ENCODE data around the gene RANGAP1.
"Not testable (repeated sequence)": the region's sequence is repeated elsewhere in the genome, so short reads cannot be mapped to it uniquely, and the experiment has no call there.

The RANGAP1 gene

GRCh38 chr22:41311487-41311886 lies 25.5 kb upstream of the RANGAP1 start:
- peak overlapping the region; percentile 2 for H3K27ac Mint-ChIP-seq (ENCODE audit: low read depth)
- peaks cover 37% of the 10 kb centered on the region for H3K4me1 Mint-ChIP-seq
- no peaks in the 10 kb centered on the region for H3K9me3 Mint-ChIP-seq
- H3K4me3 Mint-ChIP-seq: no peak overlapping the region
- no peak for ATAC-seq (replicated peaks; ENCODE audit: extremely low read depth, poor library complexity, severe bottlenecking)
- no peaks in the 10 kb centered on the region for H3K27me3 Mint-ChIP-seq
- peaks cover 9% of the 10 kb centered on the region for H3K36me3 Mint-ChIP-seq (ENCODE audit: insufficient read depth)
- no peak for DNase-seq (ENCODE audit: low spot score in 2 of 2)

- DNase-seq (ENCODE audit: low spot score in 2 of 2): no peak
- Mint-ChIP-seq H3K4me3 (no peak overlapping the region), H3K4me1 (peaks cover 40% of the 10 kb centered on the region), H3K9me3 (no peaks in the 10 kb centered on the region), H3K27ac (ENCODE audit: low read depth) (no peak overlapping the region), H3K27me3 (no peaks in the 10 kb centered on the region), H3K36me3 (ENCODE audit: insufficient read depth) (peaks cover 10% of the 10 kb centered on the region)
- ATAC-seq (replicated peaks; ENCODE audit: extremely low read depth, poor library complexity, severe bottlenecking): no peak
Measured at GRCh38 chr22:41310336-41310735, 24.3 kb upstream of the RANGAP1 start.

DNA sequence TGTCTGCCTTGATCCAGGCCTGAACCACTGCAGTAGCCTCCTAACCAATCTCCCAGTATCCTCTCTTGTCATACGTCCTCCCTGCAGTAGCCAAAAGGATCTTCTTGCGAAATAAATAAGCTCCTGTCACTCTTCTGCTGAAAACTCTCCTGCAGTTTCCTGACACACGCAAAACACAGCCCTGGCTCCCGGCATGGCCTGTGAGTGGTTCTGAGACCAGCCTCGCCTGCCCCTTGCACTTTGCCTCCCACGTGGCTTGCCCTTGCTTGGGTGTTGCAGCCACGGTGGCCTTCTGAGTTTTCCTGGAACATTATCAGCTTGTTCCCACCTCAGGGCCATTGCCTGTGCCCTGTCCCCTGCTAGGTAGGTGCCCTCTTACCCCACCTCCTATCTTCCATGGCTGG lies 22.6 kb upstream of the RANGAP1 start:
- peak overlapping the region; percentile 57 for H3K27ac Mint-ChIP-seq (ENCODE audit: low read depth)
- H3K9me3 Mint-ChIP-seq: no peaks in the 10 kb centered on the region
- H3K36me3 Mint-ChIP-seq (ENCODE audit: insufficient read depth): peaks cover 10% of the 10 kb centered on the region
- peaks cover 48% of the 10 kb centered on the region for H3K4me1 Mint-ChIP-seq
- DNase-seq (ENCODE audit: low spot score in 2 of 2) (no peak), ATAC-seq (replicated peaks; ENCODE audit: extremely low read depth, poor library complexity, severe bottlenecking) (no peak)
- H3K4me3 Mint-ChIP-seq: no peak overlapping the region
- H3K27me3 Mint-ChIP-seq: no peaks in the 10 kb centered on the region

- ATAC-seq (replicated peaks; ENCODE audit: extremely low read depth, poor library complexity, severe bottlenecking) (no peak), DNase-seq (ENCODE audit: low spot score in 2 of 2) (no peak)
- Mint-ChIP-seq H3K27me3 (no peaks in the 10 kb centered on the region), H3K9me3 (no peaks in the 10 kb centered on the region), H3K27ac (ENCODE audit: low read depth) (peak overlapping the region; percentile 57), H3K36me3 (ENCODE audit: insufficient read depth) (peaks cover 10% of the 10 kb centered on the region), H3K4me3 (no peak overlapping the region), H3K4me1 (peaks cover 52% of the 10 kb centered on the region)
Measured at GRCh38 chr22:41308054-41308453, 22.1 kb upstream of the RANGAP1 start.

- H3K27me3 Mint-ChIP-seq: no peaks in the 10 kb centered on the region
- DNase-seq (ENCODE audit: low spot score in 2 of 2): no peak
- H3K27ac Mint-ChIP-seq (ENCODE audit: low read depth): no peak overlapping the region
- H3K36me3 Mint-ChIP-seq (ENCODE audit: insufficient read depth): peaks cover 9% of the 10 kb centered on the region
- H3K9me3 Mint-ChIP-seq: no peaks in the 10 kb centered on the region
- peaks cover 54% of the 10 kb centered on the region for H3K4me1 Mint-ChIP-seq
- no peak overlapping the region for H3K4me3 Mint-ChIP-seq
- no peak for ATAC-seq (replicated peaks; ENCODE audit: extremely low read depth, poor library complexity, severe bottlenecking)
Measured at GRCh38 chr22:41305646-41306045, 19.7 kb upstream of the RANGAP1 start.

GRCh38 chr22:41302811-41303210 lies 16.8 kb upstream of the RANGAP1 start:
- H3K27me3 Mint-ChIP-seq: no peaks in the 10 kb centered on the region
- ATAC-seq (replicated peaks; ENCODE audit: extremely low read depth, poor library complexity, severe bottlenecking) (no peak), DNase-seq (ENCODE audit: low spot score in 2 of 2) (no peak)
- H3K4me1 Mint-ChIP-seq: peaks cover 41% of the 10 kb centered on the region
- H3K36me3 Mint-ChIP-seq (ENCODE audit: insufficient read depth): peaks cover 4% of the 10 kb centered on the region
- peak overlapping the region; percentile 90 for H3K27ac Mint-ChIP-seq (ENCODE audit: low read depth)
- peak overlapping the region; percentile 70 for H3K4me3 Mint-ChIP-seq
- H3K9me3 Mint-ChIP-seq: no peaks in the 10 kb centered on the region

GRCh38 chr22:41302021-41302767 lies 16.2 kb upstream of the RANGAP1 start:
- Mint-ChIP-seq H3K9me3 (no peaks in the 10 kb centered on the region), H3K4me3 (peak overlapping the region; percentile 70), H3K27ac (ENCODE audit: low read depth) (peak overlapping the region; percentile 90), H3K36me3 (ENCODE audit: insufficient read depth) (peaks cover 3% of the 10 kb centered on the region), H3K27me3 (no peaks in the 10 kb centered on the region), H3K4me1 (peaks cover 34% of the 10 kb centered on the region)
- DNase-seq (ENCODE audit: low spot score in 2 of 2) (no peak), ATAC-seq (replicated peaks; ENCODE audit: extremely low read depth, poor library complexity, severe bottlenecking) (no peak)

DNA sequence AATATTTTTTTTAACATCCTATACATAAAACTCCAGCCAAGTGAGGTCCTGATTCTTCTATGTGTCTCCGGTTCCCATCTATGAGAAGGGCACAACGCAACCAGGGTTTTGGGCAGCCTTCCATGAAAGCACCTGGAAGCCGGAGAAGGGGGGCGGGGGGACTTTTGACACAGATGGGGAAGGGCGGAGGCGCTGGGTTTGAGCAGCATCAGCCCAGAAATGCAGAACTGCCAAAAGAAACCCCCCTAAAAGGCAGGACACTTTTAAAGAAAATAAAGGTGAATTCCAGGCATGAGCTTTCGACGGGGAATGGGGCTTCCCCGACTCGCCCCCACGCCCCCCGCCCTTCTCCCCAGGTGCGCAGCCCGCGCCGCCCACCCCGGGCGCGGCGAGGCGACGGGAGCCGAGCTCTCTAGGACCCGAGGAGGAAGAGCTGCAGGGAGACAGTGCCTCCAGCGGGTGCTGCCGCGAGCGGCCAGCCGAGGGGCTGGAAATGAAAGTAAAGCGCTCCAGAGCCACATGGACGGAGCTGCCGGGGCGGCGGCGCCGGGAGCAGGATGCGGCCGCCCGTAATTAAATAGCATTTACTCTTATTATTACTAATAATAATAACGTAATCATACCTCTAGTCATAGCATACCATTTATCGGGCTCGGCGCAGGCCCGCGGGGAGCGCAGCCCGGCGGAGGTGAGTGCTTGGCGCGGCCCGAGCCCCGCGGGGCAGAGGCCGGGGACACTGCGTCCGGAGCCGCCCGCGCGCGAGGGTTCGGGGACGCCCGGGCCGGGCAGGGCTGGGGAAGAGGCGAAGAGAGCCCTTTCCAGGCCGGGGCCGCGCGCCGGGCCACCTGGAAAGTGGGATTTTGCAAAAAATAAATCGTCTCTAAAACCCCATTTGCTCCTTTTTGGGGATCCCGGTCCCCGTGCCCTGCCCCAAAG lies 15.4 kb upstream of the RANGAP1 start, which contains the start of gene ZC3H7B:
ZC3H7B (plus strand) TSS at position 441 of the 936 bp plus-strand sequence. CDS start 19,136 bp downstream, outside the sequence.
- peaks cover 32% of the 10 kb centered on the region for H3K4me1 Mint-ChIP-seq
- ATAC-seq (replicated peaks; ENCODE audit: extremely low read depth, poor library complexity, severe bottlenecking) (peak; percentile 97), DNase-seq (ENCODE audit: low spot score in 2 of 2) (peak; percentile 62 to 74)
- no peaks in the 10 kb centered on the region for H3K9me3 Mint-ChIP-seq
- peak within 1 kb of the TSS; percentile 90 for H3K27ac Mint-ChIP-seq (ENCODE audit: low read depth)
- H3K27me3 Mint-ChIP-seq: no peaks in the 10 kb centered on the region
- peaks cover 2% of the 10 kb centered on the region for H3K36me3 Mint-ChIP-seq (ENCODE audit: insufficient read depth)
- peak within 1 kb of the TSS; percentile 70 for H3K4me3 Mint-ChIP-seq

GRCh38 chr22:41300661-41301060 lies 14.7 kb upstream of the RANGAP1 start:
- no peak for ATAC-seq (replicated peaks; ENCODE audit: extremely low read depth, poor library complexity, severe bottlenecking)

DNA sequence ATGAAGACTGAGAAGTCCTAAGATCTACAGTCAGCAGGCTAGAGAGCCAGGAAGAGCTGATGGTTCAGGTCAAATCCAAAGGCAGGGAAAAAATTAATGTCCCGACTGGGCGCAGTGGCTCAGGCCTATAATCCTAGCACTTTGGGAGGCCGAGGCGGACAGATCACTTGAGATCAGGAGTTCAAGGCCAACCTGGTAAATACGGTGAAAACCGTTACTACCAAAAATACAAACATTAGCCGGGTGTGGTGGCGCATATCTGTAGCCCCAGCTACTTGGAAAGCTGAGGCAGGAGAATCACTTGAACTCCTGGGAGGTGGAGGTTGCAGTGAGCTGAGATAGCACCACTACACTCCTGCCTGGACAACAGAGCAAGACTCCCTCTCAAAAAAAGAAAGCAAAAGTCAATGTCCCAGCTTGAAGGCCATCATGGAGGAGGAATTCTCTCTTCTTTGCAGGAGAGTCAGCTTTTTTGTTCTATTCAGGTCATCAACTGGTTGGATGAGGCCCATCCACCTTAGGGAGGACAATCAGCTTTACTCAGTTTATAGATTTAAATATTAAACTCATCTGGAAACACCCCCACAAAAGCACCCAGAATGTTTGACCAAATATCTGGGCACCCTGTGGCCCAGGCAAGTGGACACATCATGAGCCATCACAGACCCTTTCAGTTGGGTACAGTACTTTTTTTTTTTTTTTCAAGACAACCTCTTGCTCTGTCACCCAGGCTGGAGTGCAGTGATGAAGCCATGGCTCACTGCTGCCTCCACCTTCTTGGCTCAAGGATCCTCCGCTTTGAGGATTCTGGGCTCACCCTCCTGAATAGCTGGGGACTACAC lies 11.1 kb upstream of the RANGAP1 start:
- no peak for ATAC-seq (replicated peaks; ENCODE audit: extremely low read depth, poor library complexity, severe bottlenecking)
- Mint-ChIP-seq H3K27ac (ENCODE audit: low read depth) (no peak overlapping the region), H3K4me3 (no peak overlapping the region)

More at GRCh38 chr22:41300661-41301060, 14.7 kb upstream of the RANGAP1 start:
- peak overlapping the region; percentile 70 for H3K4me3 Mint-ChIP-seq
- peaks cover 2% of the 10 kb centered on the region for H3K36me3 Mint-ChIP-seq (ENCODE audit: insufficient read depth)
- H3K27ac Mint-ChIP-seq (ENCODE audit: low read depth): peak overlapping the region; percentile 79
- no peaks in the 10 kb centered on the region for H3K9me3 Mint-ChIP-seq
- no peaks in the 10 kb centered on the region for H3K27me3 Mint-ChIP-seq
- peaks cover 29% of the 10 kb centered on the region for H3K4me1 Mint-ChIP-seq
- no peak for DNase-seq (ENCODE audit: low spot score in 2 of 2)

GRCh38 chr22:41294816-41295215 lies 8.8 kb upstream of the RANGAP1 start:
- not testable (repeated sequence) for H3K4me1 Mint-ChIP-seq; H3K36me3 Mint-ChIP-seq (ENCODE audit: insufficient read depth); H3K4me3 Mint-ChIP-seq; H3K27me3 Mint-ChIP-seq; DNase-seq (ENCODE audit: low spot score in 2 of 2); H3K27ac Mint-ChIP-seq (ENCODE audit: low read depth); H3K9me3 Mint-ChIP-seq; ATAC-seq (replicated peaks; ENCODE audit: extremely low read depth, poor library complexity, severe bottlenecking)

More for the DNA sequence above, 11.1 kb upstream of the RANGAP1 start:
- Mint-ChIP-seq H3K36me3 (ENCODE audit: insufficient read depth) (no peaks in the 10 kb centered on the region), H3K27me3 (no peaks in the 10 kb centered on the region), H3K9me3 (no peaks in the 10 kb centered on the region), H3K4me1 (peaks cover 6% of the 10 kb centered on the region)
- no peak for DNase-seq (ENCODE audit: low spot score in 2 of 2)
